ENCODE measurements around the gene ASIC2.

GRCh38 chr17:33217891-33218290, 75.2 kb downstream of the ASIC2 start:
- TF ChIP-seq CTCF (conservative IDR thresholded peaks at IDR 0.05; ENCODE audit: low read depth in 2 of 2) (no peak), CREB1 (CRISPR knock-in tag; IDR thresholded peaks at IDR 0.05; ENCODE audit: low read depth) (no peak)
